Gastrocnemius medialis (tissue), 4 donors: Measurements from ENCODE around the gene NR2F1. TPM values are rescaled to one million over a fixed set of nuclear protein-coding genes. Genes with fewer than 3 reads are reported as not detected.

Source experiments
- ATAC-seq, 2 donors: fragments of 150-250 bp; one replicate each; pipeline ENCODE4 v1.9.1; 2016
- DNase-seq, 2 donors: peaks; one replicate each; pipeline ENCODE4 v3.0.0-alpha.2; 2019
- H3K27ac ChIP-seq, 4 donors: fragments of 200-600 bp; sonication (generic); 1 replicate in 1 of 4; 2 replicates in 3 of 4; pipeline ENCODE4 v1.5.1; 2016 to 2018; ENCODE audit warnings: mild to moderate bottlenecking in 2 of 4, moderate library complexity in 1 of 4
- H3K27me3 ChIP-seq, 3 donors: fragments of 200-600 bp; sonication (generic) in 2 of 3; 1 replicate in 1 of 3; 2 replicates in 2 of 3; pipeline versions ENCODE4 v1.5.1 to v1.6.0; 2016 to 2019; ENCODE audit warnings: mild to moderate bottlenecking in 1 of 3, moderate library complexity in 1 of 3
- H3K36me3 ChIP-seq, 2 donors: fragments of 200-600 bp; sonication (generic) in 1 of 2; one replicate each; pipeline ENCODE4 v1.5.1; 2017 to 2018
- H3K4me1 ChIP-seq, 2 donors: fragments of 200-600 bp; sonication (generic) in 1 of 2; one replicate each; pipeline ENCODE4 v1.5.1; 2016 to 2017; ENCODE audit warnings: mild to moderate bottlenecking in 2 of 2
- H3K4me3 ChIP-seq, 4 donors: fragments of 200-600 bp; sonication (generic) in 3 of 4; 1 replicate in 1 of 4; 2 replicates in 3 of 4; pipeline ENCODE4 v1.5.1; 2016 to 2019; ENCODE audit warnings: mild to moderate bottlenecking in 2 of 4
- H3K9me3 ChIP-seq, 3 donors: fragments of 200-600 bp; sonication (generic) in 2 of 3; 1 replicate in 1 of 3; 2 replicates in 2 of 3; pipeline ENCODE4 v1.5.1; 2016 to 2019
- POLR2A ChIP-seq, 2 donors: fragments of 450-650 bp; IDR thresholded peaks; one replicate each; pipeline ENCODE4 v1.6.1; 2017; ENCODE audit warnings: antibody characterized with exemption in 2 of 2, mild to moderate bottlenecking in 2 of 2, moderate library complexity in 2 of 2
- in situ Hi-C, 4 donors: fragments of 200-750 bp; cut with MboI; loops; one replicate each; pipeline versions ENCODE4 v1.15.0 to v1.8.0; 2017; ENCODE audit warnings: low sequenced_read_pairs in 4 of 4
- intact Hi-C: fragments of 100-400 bp; cut with DNase I; formaldehyde crosslinking; loops from one replicate; pipeline ENCODE4 v1.15.1; 2023; ENCODE audit warnings: low total_unique reads
- microRNA counts, 2 donors: library from miRNA; unstranded; fragments of <30 nt; microRNA quantifications; one replicate each; lab custom pipeline; 2016
- total RNA-seq, 4 donors: library from RNA; depleted of rRNA; stranded (reverse); fragments of >200 nt; gene quantifications; one replicate each; pipeline versions ENCODE4 v1.1.0 to v1.2.3, GENCODE V29; 2016
- TF ChIP-seq, protein P1 (sequence below), 5 experiments: fragments of 450-650 bp in 3 of 5; fragments of 200-600 bp in 2 of 5; sonication (generic) in 2 of 5; IDR thresholded peaks in 4 of 5; conservative IDR thresholded peaks in 1 of 5; 1 replicate in 4 of 5; 2 replicates in 1 of 5; pipeline ENCODE4 v1.5.1; 2016 to 2019; ENCODE audit warnings: antibody characterized with exemption in 5 of 5, mild to moderate bottlenecking in 3 of 5, moderate library complexity in 3 of 5

Gene NR2F1
- total RNA-seq, 4 donors from 2014 or later = 0.36 to 0.55 TPM; not detected in 2

DNA sequence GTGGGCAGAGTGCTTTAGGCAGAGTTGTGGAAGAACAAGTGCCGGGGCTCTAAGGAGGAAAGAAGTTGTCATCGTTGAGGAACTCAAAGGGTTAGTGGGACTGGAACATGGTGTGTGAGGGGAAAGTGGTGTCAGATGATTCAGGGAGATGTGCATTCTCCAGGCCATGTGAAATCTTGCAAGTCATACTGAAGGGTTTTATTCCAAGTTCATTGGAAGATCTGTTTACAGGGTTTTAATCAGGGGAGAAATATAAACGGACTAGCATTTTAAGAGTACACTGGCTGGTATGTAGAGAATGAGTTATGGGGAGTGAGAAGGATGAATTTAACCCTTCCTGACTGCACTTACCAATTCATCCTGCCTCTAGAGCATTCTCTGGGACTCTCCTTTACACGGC lies 49.3 kb downstream of the NR2F1 start:
- no peaks in the 10 kb centered on the region for H3K9me3 ChIP-seq
- ATAC-seq (no peak), DNase-seq (no peak)
- H3K27ac ChIP-seq = no peak overlapping the region
- intact Hi-C loops (no loop called here), in situ Hi-C loops (no loop called here)
- no peak overlapping the region for H3K4me3 ChIP-seq
- H3K36me3 ChIP-seq = no peaks in the 10 kb centered on the region
- H3K27me3 ChIP-seq = no peaks in the 10 kb centered on the region
- no peaks in the 10 kb centered on the region for H3K4me1 ChIP-seq
- TF ChIP-seq, protein P1, sequence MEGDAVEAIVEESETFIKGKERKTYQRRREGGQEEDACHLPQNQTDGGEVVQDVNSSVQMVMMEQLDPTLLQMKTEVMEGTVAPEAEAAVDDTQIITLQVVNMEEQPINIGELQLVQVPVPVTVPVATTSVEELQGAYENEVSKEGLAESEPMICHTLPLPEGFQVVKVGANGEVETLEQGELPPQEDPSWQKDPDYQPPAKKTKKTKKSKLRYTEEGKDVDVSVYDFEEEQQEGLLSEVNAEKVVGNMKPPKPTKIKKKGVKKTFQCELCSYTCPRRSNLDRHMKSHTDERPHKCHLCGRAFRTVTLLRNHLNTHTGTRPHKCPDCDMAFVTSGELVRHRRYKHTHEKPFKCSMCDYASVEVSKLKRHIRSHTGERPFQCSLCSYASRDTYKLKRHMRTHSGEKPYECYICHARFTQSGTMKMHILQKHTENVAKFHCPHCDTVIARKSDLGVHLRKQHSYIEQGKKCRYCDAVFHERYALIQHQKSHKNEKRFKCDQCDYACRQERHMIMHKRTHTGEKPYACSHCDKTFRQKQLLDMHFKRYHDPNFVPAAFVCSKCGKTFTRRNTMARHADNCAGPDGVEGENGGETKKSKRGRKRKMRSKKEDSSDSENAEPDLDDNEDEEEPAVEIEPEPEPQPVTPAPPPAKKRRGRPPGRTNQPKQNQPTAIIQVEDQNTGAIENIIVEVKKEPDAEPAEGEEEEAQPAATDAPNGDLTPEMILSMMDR (IDR thresholded peaks at IDR 0.05 in 4 of 5, conservative IDR thresholded peaks at IDR 0.05 in 1 of 5) = no peak
- no peak for TF ChIP-seq POLR2A (IDR thresholded peaks at IDR 0.05)

DNA sequence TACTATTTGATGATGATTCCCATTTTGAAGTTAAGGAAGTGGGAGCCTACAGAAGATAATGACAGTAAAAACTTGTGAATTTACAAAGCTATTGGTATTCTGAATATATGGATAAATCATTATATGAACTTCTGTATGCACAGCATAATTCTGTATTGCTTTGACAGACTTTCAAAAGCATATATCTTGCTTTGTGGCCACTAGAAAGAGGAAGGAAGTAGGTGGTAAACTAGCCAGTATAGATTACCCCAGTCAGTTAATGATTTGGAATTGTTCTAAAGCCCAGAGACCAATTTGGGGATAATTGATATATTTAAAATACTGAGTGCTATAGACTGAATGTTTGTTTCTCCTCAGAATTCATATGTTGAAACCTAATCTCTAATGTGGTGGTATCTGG lies 53.0 kb downstream of the NR2F1 start:
- intact Hi-C loops = no loop called here

DNA sequence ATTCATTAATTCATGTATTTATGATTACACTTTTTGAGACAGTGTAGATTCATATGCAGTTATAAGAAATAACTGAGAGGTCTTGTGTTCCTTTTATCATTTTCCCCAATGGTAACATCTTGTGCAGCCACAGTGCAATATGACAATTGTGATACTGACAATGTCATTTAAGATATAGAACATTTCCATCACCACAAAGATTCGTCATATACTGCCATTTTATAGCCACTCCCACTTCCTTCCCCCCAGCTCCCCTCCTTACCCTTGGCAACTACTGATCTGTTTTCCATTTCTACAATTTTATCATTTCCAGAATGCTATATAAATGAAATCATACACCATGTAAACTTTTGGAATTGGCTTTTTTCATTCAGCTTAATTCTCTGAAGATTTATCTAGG lies 53.8 kb downstream of the NR2F1 start:
- ATAC-seq (no peak), DNase-seq (no peak)
- no peaks in the 10 kb centered on the region for H3K27me3 ChIP-seq
- H3K9me3 ChIP-seq = no peaks in the 10 kb centered on the region
- no peak overlapping the region for H3K27ac ChIP-seq
- H3K4me3 ChIP-seq = no peak overlapping the region
- no peak for TF ChIP-seq POLR2A (IDR thresholded peaks at IDR 0.05)
- in situ Hi-C loops (no loop called here), intact Hi-C loops (no loop called here)
- H3K4me1 ChIP-seq = no peaks in the 10 kb centered on the region
- no peaks in the 10 kb centered on the region for H3K36me3 ChIP-seq

More for the DNA sequence above, 53.0 kb downstream of the NR2F1 start:
- no peaks in the 10 kb centered on the region for H3K36me3 ChIP-seq
- H3K4me1 ChIP-seq = no peaks in the 10 kb centered on the region
- no peak overlapping the region for H3K4me3 ChIP-seq
- TF ChIP-seq, protein P1 (IDR thresholded peaks at IDR 0.05 in 4 of 5, conservative IDR thresholded peaks at IDR 0.05 in 1 of 5) = no peak
- TF ChIP-seq POLR2A (IDR thresholded peaks at IDR 0.05) = no peak
- H3K27ac ChIP-seq = no peak overlapping the region
- no peak for ATAC-seq
- no peaks in the 10 kb centered on the region for H3K9me3 ChIP-seq
- in situ Hi-C loops = no loop called here
- DNase-seq = no peak
- H3K27me3 ChIP-seq = no peaks in the 10 kb centered on the region

DNA sequence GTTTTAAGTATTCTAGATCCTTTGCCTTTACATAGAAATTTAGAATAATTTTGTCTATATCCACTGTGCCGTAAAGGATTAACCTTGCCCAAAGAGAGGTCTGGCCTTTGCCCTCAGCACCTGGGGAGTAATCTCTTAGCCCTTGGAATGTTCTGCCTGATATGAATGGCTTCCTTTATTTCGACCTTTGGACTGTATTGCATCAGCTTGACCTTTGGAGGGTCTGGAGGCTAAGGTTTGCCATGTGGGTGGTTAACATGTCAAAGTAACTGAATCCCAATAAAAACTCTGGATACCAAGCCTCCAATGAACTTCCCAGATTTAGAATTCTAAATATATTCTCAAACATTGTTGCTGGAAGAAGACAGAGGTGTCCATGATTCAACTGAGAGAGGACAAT lies 54.7 kb downstream of the NR2F1 start:
- Histone ChIP-seq H3K27me3 (no peaks in the 10 kb centered on the region), H3K27ac (no peak overlapping the region), H3K9me3 (no peaks in the 10 kb centered on the region), H3K4me3 (no peak overlapping the region), H3K4me1 (no peaks in the 10 kb centered on the region), H3K36me3 (no peaks in the 10 kb centered on the region)
- in situ Hi-C loops = no loop called here
- intact Hi-C loops = no loop called here
- DNase-seq (no peak), ATAC-seq (no peak)
- TF ChIP-seq, protein P1 (IDR thresholded peaks at IDR 0.05 in 4 of 5, conservative IDR thresholded peaks at IDR 0.05 in 1 of 5) = no peak
- no peak for TF ChIP-seq POLR2A (IDR thresholded peaks at IDR 0.05)

DNA sequence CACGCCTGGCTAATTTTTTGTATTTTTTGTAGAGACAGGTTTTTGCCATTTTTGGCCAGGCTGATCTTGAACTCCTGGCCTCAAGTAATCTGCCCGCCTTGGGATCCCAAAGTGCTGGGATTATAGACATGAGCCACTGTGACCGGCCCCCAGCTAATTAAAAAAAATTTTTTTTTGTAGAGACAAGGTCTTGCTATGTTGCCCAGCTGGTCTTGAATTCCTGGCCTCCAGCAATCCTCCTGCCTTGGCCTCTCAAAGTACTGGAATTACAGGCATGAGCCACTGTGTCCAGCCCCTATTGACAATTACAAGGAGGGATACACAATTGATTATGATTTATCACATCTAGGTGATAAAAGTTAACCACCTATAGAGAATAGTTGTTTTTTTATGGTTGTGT lies 59.5 kb downstream of the NR2F1 start:
- Histone ChIP-seq H3K4me1 (no peaks in the 10 kb centered on the region), H3K9me3 (no peaks in the 10 kb centered on the region), H3K36me3 (no peaks in the 10 kb centered on the region), H3K27ac (no peak overlapping the region), H3K4me3 (no peak overlapping the region), H3K27me3 (no peaks in the 10 kb centered on the region)
- in situ Hi-C loops (no loop called here), intact Hi-C loops (no loop called here)
- ATAC-seq (no peak), DNase-seq (no peak)
- TF ChIP-seq POLR2A (IDR thresholded peaks at IDR 0.05) = no peak
- TF ChIP-seq, protein P1 (IDR thresholded peaks at IDR 0.05 in 4 of 5, conservative IDR thresholded peaks at IDR 0.05 in 1 of 5) = no peak

MicroRNAs within 50 kb of the gene (microRNA counts, 767-probe panel; counts per million panel counts)
- microRNA hsa-miR-2277-3p (lab: Ali Mortazavi, UCI) = 356 to 448 counts per million in 2 donors
- 356 to 448 counts per million in 2 donors for microRNA hsa-miR-2277-5p (lab: Ali Mortazavi, UCI)

Other genes with a start within 250 kb of the NR2F1 start
- gene NR2F1-AS1, start 2.0 kb upstream of the NR2F1 start, total RNA-seq = under 1 TPM in 2 of 4 donors, not detected in 2; 0.13 to 0.85 TPM
- gene POU5F2, start 158.4 kb downstream of the NR2F1 start, total RNA-seq = 1 to 10 TPM in 1 of 4 donors, under 1 TPM in 3; 0.02 to 1.8 (median 0.03) TPM